Ovary (tissue), 9 donors: ENCODE measurements around the gene HMG20B. TPM values are rescaled to one million over a fixed set of nuclear protein-coding genes. Genes with fewer than 3 reads are reported as not detected.

Experiments used
- DNase-seq, 5 donors: peaks; one replicate each; pipeline ENCODE4 v3.0.0-alpha.2; 2019 to 2020
- H3K27ac ChIP-seq, 2 donors: fragments of 200-600 bp; one replicate each; pipeline versions ENCODE4 v1.5.1 to v1.8.0; 2019 to 2022
- H3K27me3 ChIP-seq: fragments of 200-600 bp; one replicate; pipeline ENCODE4 v1.8.0; 2022
- H3K36me3 ChIP-seq: fragments of 200-600 bp; sonication (generic); one replicate; pipeline ENCODE4 v1.5.1; 2019
- H3K4me1 ChIP-seq: one replicate; pipeline ENCODE4 v1.8.1; 2013; ENCODE audit warnings: mild to moderate bottlenecking, moderate library complexity; ENCODE audit not compliant: insufficient read depth
- H3K4me3 ChIP-seq: fragments of 200-600 bp; sonication (generic); one replicate; pipeline ENCODE4 v1.5.1; 2017
- H3K9me3 ChIP-seq, 2 donors: fragments of 200-600 bp in 1 of 2; sonication (generic) in 1 of 2; one replicate each; pipeline versions ENCODE4 v1.5.1 to v1.8.1; 2013 to 2019; ENCODE audit warnings: mild to moderate bottlenecking in 1 of 2, moderate library complexity in 1 of 2
- EP300 ChIP-seq: sonication (generic); formaldehyde crosslinking; IDR thresholded peaks from one replicate; pipeline ENCODE4 v1.6.1; 2017; ENCODE audit warnings: antibody characterized with exemption
- POLR2A ChIP-seq: fragments of 450-650 bp; IDR thresholded peaks from one replicate; pipeline ENCODE4 v1.6.1; 2017; ENCODE audit warnings: antibody characterized with exemption, mild to moderate bottlenecking, moderate library complexity
- WGBS, 3 donors: extraction: QIAGEN DNeasy Blood & Tissue Kit in 1 of 3; methylation state at CpG; one replicate each; pipeline versions ENCODE4 v1.1.5 to v1.1.7; 2013 to 2017; 5-methylcytosine and 5-hydroxymethylcytosine counted together
- intact Hi-C, 4 donors: fragments of 100-400 bp; cut with DNase I; formaldehyde crosslinking; loops; one replicate each; pipeline versions ENCODE4 v1.11.0 to v1.15.1; 2022 to 2023
- polyA plus RNA-seq, 2 donors: library from polyadenylated mRNA; stranded (reverse); fragments of 200-250 nt in 1 of 2; fragments of 350-450 nt in 1 of 2; fragmentation: Illumina TruSeq in 1 of 2; extraction: RNeasy Lipid Tissue Mini Kit (QIAGEN cat#74804) in 1 of 2; gene quantifications; one replicate each; pipeline ENCODE4 v1.2.3, GENCODE V29; 2013 to 2014
- total RNA-seq, 7 donors: library from RNA; depleted of rRNA in 2 of 7; stranded (reverse); fragments of >200 nt in 2 of 7; fragmentation: NEBNext Ultra II Directional in 3 of 7; extraction: Animal tissue kit (Norgen Biotek cat#: 25700) in 3 of 7; gene quantifications; one replicate each; pipeline versions ENCODE4 v1.1.0 to v1.2.4, GENCODE V29; 2016 to 2023
- TF ChIP-seq, protein P1 (sequence below), 3 donors: fragments of 450-650 bp in 2 of 3; fragments of 200-600 bp in 1 of 3; IDR thresholded peaks; one replicate each; pipeline versions ENCODE4 v1.5.1 to v1.8.0; 2016 to 2022; ENCODE audit warnings: antibody characterized with exemption in 3 of 3, mild to moderate bottlenecking in 1 of 3
- donor health status: DM: no; HTN: no; CAD: no; lungs with moderate emphysema.
- donor health status: DM: no; HTN: no; CAD: no.
- donor health status: Bipolar disorder and iron deficiency.
- donor health status: DM: yes; HTN: yes; CAD: no.
- donor health status: DM: no; HTN: no; CAD: no.
- donor health status: DM: yes; HTN: yes; CAD: no.

The HMG20B gene
- total and polyA plus RNA-seq, 9 donors: 33.2 to 109 (median 60.3) TPM

GRCh38 chr19:3530389-3530788, 42.4 kb upstream of the HMG20B start:
- Histone ChIP-seq H3K9me3 (no peaks in the 10 kb centered on the region), H3K36me3 (no peaks in the 10 kb centered on the region), H3K27me3 (no peaks in the 10 kb centered on the region), H3K4me3 (no peak overlapping the region), H3K27ac (no peak overlapping the region), H3K4me1 (peaks cover 2% of the 10 kb centered on the region)
- intact Hi-C loops: no loop called here
- 89 to 93% (median 92%) methylated on average over 12 of the region's 12 CpGs for WGBS, 3 donors
- TF ChIP-seq POLR2A: no peak
- TF ChIP-seq, protein P1, sequence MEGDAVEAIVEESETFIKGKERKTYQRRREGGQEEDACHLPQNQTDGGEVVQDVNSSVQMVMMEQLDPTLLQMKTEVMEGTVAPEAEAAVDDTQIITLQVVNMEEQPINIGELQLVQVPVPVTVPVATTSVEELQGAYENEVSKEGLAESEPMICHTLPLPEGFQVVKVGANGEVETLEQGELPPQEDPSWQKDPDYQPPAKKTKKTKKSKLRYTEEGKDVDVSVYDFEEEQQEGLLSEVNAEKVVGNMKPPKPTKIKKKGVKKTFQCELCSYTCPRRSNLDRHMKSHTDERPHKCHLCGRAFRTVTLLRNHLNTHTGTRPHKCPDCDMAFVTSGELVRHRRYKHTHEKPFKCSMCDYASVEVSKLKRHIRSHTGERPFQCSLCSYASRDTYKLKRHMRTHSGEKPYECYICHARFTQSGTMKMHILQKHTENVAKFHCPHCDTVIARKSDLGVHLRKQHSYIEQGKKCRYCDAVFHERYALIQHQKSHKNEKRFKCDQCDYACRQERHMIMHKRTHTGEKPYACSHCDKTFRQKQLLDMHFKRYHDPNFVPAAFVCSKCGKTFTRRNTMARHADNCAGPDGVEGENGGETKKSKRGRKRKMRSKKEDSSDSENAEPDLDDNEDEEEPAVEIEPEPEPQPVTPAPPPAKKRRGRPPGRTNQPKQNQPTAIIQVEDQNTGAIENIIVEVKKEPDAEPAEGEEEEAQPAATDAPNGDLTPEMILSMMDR (IDR thresholded peaks at IDR 0.05): no peak
- TF ChIP-seq EP300: no peak
- no peak for DNase-seq

DNA sequence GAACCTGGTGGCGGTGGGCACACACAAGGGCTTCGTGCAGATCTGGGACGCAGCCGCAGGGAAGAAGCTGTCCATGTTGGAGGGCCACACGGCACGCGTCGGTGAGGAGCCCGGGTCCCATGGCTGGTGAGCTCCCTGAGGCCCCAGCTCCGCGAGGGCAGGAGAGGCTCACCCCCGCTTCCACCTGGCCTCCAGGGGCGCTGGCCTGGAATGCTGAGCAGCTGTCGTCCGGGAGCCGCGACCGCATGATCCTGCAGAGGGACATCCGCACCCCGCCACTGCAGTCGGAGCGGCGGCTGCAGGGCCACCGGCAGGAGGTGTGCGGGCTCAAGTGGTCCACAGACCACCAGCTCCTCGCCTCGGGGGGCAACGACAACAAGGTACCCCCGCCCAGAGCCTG, 41.0 kb upstream of the HMG20B start:
- TF ChIP-seq EP300 (no peak), POLR2A (no peak)
- TF ChIP-seq, protein P1 (IDR thresholded peaks at IDR 0.05): no peak
- intact Hi-C loops: no loop called here
- no peaks in the 10 kb centered on the region for H3K27me3 ChIP-seq
- no peaks in the 10 kb centered on the region for H3K36me3 ChIP-seq
- H3K4me1 ChIP-seq: peaks cover 4% of the 10 kb centered on the region
- no peaks in the 10 kb centered on the region for H3K9me3 ChIP-seq
- no peak overlapping the region for H3K4me3 ChIP-seq
- peak in 2 of 5 donors; percentile 27 to 35 for DNase-seq
- whole genome bisulfite sequencing, 3 donors: 88 to 90% (median 90%) methylated on average over 29 of the region's 29 CpGs
- no peak overlapping the region for H3K27ac ChIP-seq

GRCh38 chr19:3532154-3532786, 40.5 kb upstream of the HMG20B start:
- Histone ChIP-seq H3K4me1 (peaks cover 8% of the 10 kb centered on the region), H3K27ac (no peak overlapping the region), H3K27me3 (no peaks in the 10 kb centered on the region), H3K4me3 (no peak overlapping the region), H3K9me3 (no peaks in the 10 kb centered on the region), H3K36me3 (no peaks in the 10 kb centered on the region)
- TF ChIP-seq EP300: no peak
- TF ChIP-seq POLR2A: no peak
- TF ChIP-seq, protein P1 (IDR thresholded peaks at IDR 0.05): no peak
- DNase-seq: peak in 2 of 5 donors; percentile 19 to 38
- 90 to 91% (median 91%) methylated on average over 31 to 33 of the region's 33 CpGs for WGBS, 3 donors
- intact Hi-C loops: no loop called here

- intact Hi-C loops: no loop called here
- TF ChIP-seq, protein P1 (IDR thresholded peaks at IDR 0.05): no peak
- TF ChIP-seq EP300: no peak
- no peak for TF ChIP-seq POLR2A
- H3K4me1 ChIP-seq: peaks cover 9% of the 10 kb centered on the region
- H3K27ac ChIP-seq: no peak overlapping the region
- peak in 1 of 5 donors; percentile 31 for DNase-seq
- WGBS, 3 donors: 80 to 85% (median 82%) methylated on average over 11 to 17 of the region's 17 CpGs
- no peaks in the 10 kb centered on the region for H3K36me3 ChIP-seq
- H3K4me3 ChIP-seq: no peak overlapping the region
- no peaks in the 10 kb centered on the region for H3K27me3 ChIP-seq
- H3K9me3 ChIP-seq: no peaks in the 10 kb centered on the region
Observed at GRCh38 chr19:3533033-3533432, 39.7 kb upstream of the HMG20B start.
